ENCODE results near the gene ABCD1.

DNA sequence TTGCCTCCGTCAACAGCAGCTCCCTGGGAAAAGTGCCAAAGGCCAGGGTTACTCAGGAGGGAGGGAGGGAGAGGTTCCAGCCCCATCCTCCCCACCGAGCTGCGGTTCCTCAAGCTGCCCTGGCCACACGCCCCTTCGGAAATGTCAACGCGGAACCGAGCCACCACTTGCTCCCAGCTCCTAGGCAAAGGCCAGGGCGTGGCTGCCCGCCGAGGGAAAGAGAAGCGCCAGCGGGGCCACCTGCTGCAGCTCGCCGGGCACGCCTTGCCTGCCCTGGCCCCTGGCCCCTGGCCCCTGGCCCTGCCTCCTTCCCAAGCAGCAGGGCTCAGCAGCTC lies 21.7 kb upstream of the ABCD1 start:
- TF ChIP-seq, protein P1, sequence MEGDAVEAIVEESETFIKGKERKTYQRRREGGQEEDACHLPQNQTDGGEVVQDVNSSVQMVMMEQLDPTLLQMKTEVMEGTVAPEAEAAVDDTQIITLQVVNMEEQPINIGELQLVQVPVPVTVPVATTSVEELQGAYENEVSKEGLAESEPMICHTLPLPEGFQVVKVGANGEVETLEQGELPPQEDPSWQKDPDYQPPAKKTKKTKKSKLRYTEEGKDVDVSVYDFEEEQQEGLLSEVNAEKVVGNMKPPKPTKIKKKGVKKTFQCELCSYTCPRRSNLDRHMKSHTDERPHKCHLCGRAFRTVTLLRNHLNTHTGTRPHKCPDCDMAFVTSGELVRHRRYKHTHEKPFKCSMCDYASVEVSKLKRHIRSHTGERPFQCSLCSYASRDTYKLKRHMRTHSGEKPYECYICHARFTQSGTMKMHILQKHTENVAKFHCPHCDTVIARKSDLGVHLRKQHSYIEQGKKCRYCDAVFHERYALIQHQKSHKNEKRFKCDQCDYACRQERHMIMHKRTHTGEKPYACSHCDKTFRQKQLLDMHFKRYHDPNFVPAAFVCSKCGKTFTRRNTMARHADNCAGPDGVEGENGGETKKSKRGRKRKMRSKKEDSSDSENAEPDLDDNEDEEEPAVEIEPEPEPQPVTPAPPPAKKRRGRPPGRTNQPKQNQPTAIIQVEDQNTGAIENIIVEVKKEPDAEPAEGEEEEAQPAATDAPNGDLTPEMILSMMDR (IDR thresholded peaks at IDR 0.05; ENCODE audit: poor library complexity) = no peak
- no peak for TF ChIP-seq EZH2phosphoT487 (IDR thresholded peaks at IDR 0.05; ENCODE audit: low read depth, severe bottlenecking, unreplicated experiment)
- no peak for TF ChIP-seq EZH2 (IDR thresholded peaks at IDR 0.05; ENCODE audit: borderline replicate concordance)

All from hepatocyte (in vitro differentiated cells).